Dendritic cell treated with granulocyte-macrophage colony-stimulating factor and Interleukin-4, amounts not matched to agents 40 ng/mL and 50 ng/mL, for 4 days (primary cell): ENCODE results near the gene KIAA0408.

Source experiments
- H3K27ac Mint-ChIP-seq: one replicate; pipeline ENCODE4 v1.8.0; 2022; ENCODE audit warnings: mild to moderate bottlenecking, mixed read lengths
- H3K27me3 Mint-ChIP-seq: one replicate; pipeline ENCODE4 v1.8.0; 2022; ENCODE audit warnings: mild to moderate bottlenecking, mixed read lengths
- H3K36me3 Mint-ChIP-seq: one replicate; pipeline ENCODE4 v1.8.0; 2022; ENCODE audit warnings: low read depth, mixed read lengths
- H3K4me1 Mint-ChIP-seq: one replicate; pipeline ENCODE4 v1.8.0; 2022; ENCODE audit warnings: low read depth, mixed read lengths
- H3K4me3 Mint-ChIP-seq: one replicate; pipeline ENCODE4 v1.8.0; 2022; ENCODE audit warnings: mild to moderate bottlenecking, moderate library complexity, mixed read lengths
- H3K9me3 Mint-ChIP-seq: one replicate; pipeline ENCODE4 v1.8.0; 2022; ENCODE audit warnings: mixed read lengths
- intact Hi-C: fragments of 100-400 bp; cut with micrococcal nuclease; formaldehyde crosslinking; loops from one replicate; pipeline ENCODE4 v1.15.0; 2022

The KIAA0408 gene

GRCh38 chr6:127475135-127475822, 16.1 kb upstream of the KIAA0408 start:
- Mint-ChIP-seq H3K27ac (no peak overlapping the region), H3K36me3 (no peaks in the 10 kb centered on the region), H3K27me3 (peaks cover 24% of the 10 kb centered on the region), H3K9me3 (peaks cover 7% of the 10 kb centered on the region), H3K4me1 (peaks cover 6% of the 10 kb centered on the region), H3K4me3 (peak overlapping the region; percentile 42)
- intact Hi-C loops: no loop called here

- Mint-ChIP-seq H3K27me3 (peaks cover 21% of the 10 kb centered on the region), H3K4me3 (no peak overlapping the region), H3K36me3 (no peaks in the 10 kb centered on the region), H3K27ac (no peak overlapping the region), H3K4me1 (peaks cover 6% of the 10 kb centered on the region), H3K9me3 (peaks cover 7% of the 10 kb centered on the region)
- intact Hi-C loops: no loop called here
Measured at GRCh38 chr6:127471379-127472255, 12.4 kb upstream of the KIAA0408 start.

- H3K27ac Mint-ChIP-seq: no peak overlapping the region
- H3K36me3 Mint-ChIP-seq: no peaks in the 10 kb centered on the region
- H3K27me3 Mint-ChIP-seq: peaks cover 4% of the 10 kb centered on the region
- intact Hi-C loops: loop anchor here (10.0 kb wide), 1 partner anchor 176 kb away; no protein-coding TSS in a partner anchor
- H3K4me3 Mint-ChIP-seq: no peak overlapping the region
- H3K9me3 Mint-ChIP-seq: no peaks in the 10 kb centered on the region
- peaks cover 6% of the 10 kb centered on the region for H3K4me1 Mint-ChIP-seq
Measured at GRCh38 chr6:127468936-127469335, 9.7 kb upstream of the KIAA0408 start.

DNA sequence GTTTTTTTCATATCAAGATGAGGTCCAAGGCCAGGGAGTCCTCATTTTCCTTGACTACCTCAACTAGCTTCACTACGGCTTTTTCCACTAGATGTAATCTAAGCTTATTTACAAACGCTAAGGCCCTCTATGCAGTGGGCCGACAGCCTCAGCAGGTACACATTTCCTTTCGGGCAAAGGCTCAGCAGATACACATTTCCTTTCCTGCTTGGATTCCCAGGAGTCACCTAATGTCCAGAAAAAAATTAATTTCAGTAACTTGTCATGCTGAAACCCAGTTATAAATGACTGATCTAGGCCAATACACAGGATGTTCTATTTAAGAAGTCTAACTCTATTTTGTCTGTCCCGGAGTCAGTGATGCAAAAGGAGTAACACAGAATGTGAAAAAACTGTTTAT, 7.2 kb upstream of the KIAA0408 start:
- Mint-ChIP-seq H3K4me1 (no peaks in the 10 kb centered on the region), H3K36me3 (no peaks in the 10 kb centered on the region), H3K27ac (no peak overlapping the region), H3K4me3 (no peak overlapping the region), H3K9me3 (no peaks in the 10 kb centered on the region), H3K27me3 (no peaks in the 10 kb centered on the region)
- intact Hi-C loops: loop anchor here (10.0 kb wide), 1 partner anchor 178 kb away; no protein-coding TSS in a partner anchor

- Mint-ChIP-seq H3K27ac (no peak overlapping the region), H3K4me3 (no peak overlapping the region), H3K36me3 (no peaks in the 10 kb centered on the region), H3K4me1 (no peaks in the 10 kb centered on the region), H3K27me3 (no peaks in the 10 kb centered on the region), H3K9me3 (no peaks in the 10 kb centered on the region)
- intact Hi-C loops: loop anchor here (1.0 to 10.0 kb wide), 3 partner anchors 74 to 180 kb away; no protein-coding TSS in a partner anchor
Measured at GRCh38 chr6:127464881-127465459, 5.8 kb upstream of the KIAA0408 start.

DNA sequence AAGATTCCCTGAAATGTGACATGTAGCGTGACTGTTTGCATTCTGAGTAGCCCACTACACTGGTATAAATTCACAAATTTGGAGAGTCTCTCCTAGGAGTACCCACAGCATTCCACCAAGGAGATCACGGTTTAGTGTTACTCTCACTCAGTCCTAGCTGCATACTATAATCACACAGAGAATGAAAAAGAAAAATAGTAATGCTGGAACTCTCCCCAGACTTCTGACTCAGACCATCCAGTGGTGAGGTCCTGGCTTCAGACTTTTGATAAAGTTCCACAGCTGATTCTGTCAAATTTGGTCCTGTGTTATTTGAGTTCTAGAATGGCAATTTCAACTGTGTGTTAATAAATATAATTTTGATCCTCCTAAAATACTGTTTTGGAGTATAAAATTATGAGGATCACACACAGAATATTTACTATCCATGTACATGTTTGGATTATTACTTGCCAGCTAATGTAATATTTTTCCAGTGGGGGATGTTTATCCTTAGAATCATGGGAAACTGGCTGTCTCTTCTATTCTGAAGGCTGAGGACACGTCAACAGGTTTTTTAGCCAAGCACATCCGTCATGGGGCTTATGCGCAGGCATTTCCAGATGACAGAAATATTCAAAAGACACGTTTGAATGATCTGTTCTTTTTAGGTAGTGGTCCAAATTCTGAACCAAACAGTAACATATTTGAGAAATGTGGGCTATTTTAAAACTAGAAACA, 5.1 kb upstream of the KIAA0408 start:
- no peak overlapping the region for H3K4me3 Mint-ChIP-seq
- no peak overlapping the region for H3K27ac Mint-ChIP-seq
- no peaks in the 10 kb centered on the region for H3K4me1 Mint-ChIP-seq
- H3K27me3 Mint-ChIP-seq: no peaks in the 10 kb centered on the region
- H3K36me3 Mint-ChIP-seq: no peaks in the 10 kb centered on the region
- H3K9me3 Mint-ChIP-seq: no peaks in the 10 kb centered on the region
- intact Hi-C loops: loop anchor here (2.0 to 10.0 kb wide), 2 partner anchors 162 to 180 kb away; no protein-coding TSS in a partner anchor

GRCh38 chr6:127463056-127463455, 3.9 kb upstream of the KIAA0408 start:
- Mint-ChIP-seq H3K27me3 (no peaks in the 10 kb centered on the region), H3K4me3 (no peak overlapping the region), H3K36me3 (no peaks in the 10 kb centered on the region), H3K4me1 (peaks cover 3% of the 10 kb centered on the region), H3K27ac (no peak overlapping the region), H3K9me3 (no peaks in the 10 kb centered on the region)
- intact Hi-C loops: loop anchor here (10.0 kb wide), 1 partner anchor 182 kb away; no protein-coding TSS in a partner anchor

GRCh38 chr6:127462376-127462775, 3.2 kb upstream of the KIAA0408 start:
- Mint-ChIP-seq H3K36me3 (no peaks in the 10 kb centered on the region), H3K27me3 (no peaks in the 10 kb centered on the region), H3K27ac (no peak overlapping the region), H3K9me3 (no peaks in the 10 kb centered on the region), H3K4me1 (peaks cover 10% of the 10 kb centered on the region), H3K4me3 (no peak overlapping the region)
- intact Hi-C loops: loop anchor here (10.0 kb wide), 1 partner anchor 182 kb away; no protein-coding TSS in a partner anchor

DNA sequence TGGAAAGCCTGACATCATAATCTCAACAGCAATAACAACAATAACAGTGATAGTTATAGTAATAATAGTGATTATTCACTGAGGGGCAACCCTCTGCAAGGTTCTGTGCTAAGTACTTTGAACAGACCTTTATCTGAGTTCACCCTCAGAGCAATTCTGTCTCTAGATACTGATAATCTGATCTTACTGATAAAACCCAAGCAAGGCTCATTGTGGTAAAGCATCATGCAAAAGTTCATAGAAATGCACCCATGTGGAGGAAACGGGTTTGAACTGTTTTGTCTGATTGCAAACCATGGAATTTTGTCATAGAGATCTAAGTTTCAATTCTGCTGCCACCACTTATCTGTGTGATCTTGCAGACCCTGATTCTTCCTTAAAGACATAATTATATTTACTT, 1.3 kb upstream of the KIAA0408 start:
- H3K4me3 Mint-ChIP-seq: no peak overlapping the region
- intact Hi-C loops: loop anchor here (10.0 kb wide), 1 partner anchor 184 kb away; no protein-coding TSS in a partner anchor
- H3K4me1 Mint-ChIP-seq: peaks cover 18% of the 10 kb centered on the region
- H3K27ac Mint-ChIP-seq: no peak overlapping the region
- H3K27me3 Mint-ChIP-seq: no peaks in the 10 kb centered on the region
- H3K9me3 Mint-ChIP-seq: no peaks in the 10 kb centered on the region
- no peaks in the 10 kb centered on the region for H3K36me3 Mint-ChIP-seq

- intact Hi-C loops: no loop called here
- Mint-ChIP-seq H3K36me3 (no peaks in the 10 kb centered on the region), H3K27ac (no peak overlapping the region), H3K4me1 (peaks cover 18% of the 10 kb centered on the region), H3K9me3 (no peaks in the 10 kb centered on the region), H3K4me3 (no peak overlapping the region), H3K27me3 (no peaks in the 10 kb centered on the region)
Measured at GRCh38 chr6:127458817-127459216, 372 bp downstream of the KIAA0408 start.

- Mint-ChIP-seq H3K27ac (no peak overlapping the region), H3K27me3 (no peaks in the 10 kb centered on the region)
- intact Hi-C loops: no loop called here
Measured at GRCh38 chr6:127458222-127458621, 967 bp downstream of the KIAA0408 start.

DNA sequence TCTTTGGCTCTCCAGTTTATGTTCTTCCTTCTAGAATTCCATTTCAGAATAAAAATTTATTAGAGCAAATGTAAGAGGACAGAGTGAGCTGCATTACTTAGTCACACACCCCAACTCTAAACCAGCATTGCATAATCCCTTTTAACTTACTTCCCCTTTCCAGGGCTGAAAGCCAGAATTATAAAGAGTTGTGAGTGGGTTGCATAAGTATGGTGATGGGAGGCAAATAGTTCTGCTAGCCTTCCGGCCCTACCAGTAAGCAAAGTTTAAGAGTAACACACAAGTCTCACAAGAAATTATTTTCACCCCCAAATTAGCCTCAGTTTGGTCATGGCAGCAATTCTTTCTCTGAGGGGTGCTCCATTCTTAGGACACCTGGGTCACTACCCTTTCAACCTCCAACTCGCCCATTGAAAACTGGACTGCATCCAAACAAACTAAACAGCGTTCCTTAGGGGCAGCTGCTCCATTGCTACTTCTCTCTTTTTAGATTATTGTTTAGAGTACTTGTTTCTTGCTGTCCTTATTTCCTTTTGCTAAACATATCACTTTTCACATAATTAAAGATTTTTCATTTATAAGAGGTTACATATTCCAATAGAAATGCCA, 1.6 kb downstream of the KIAA0408 start:
- Mint-ChIP-seq H3K4me1 (peaks cover 18% of the 10 kb centered on the region), H3K9me3 (no peaks in the 10 kb centered on the region), H3K27ac (no peak overlapping the region), H3K27me3 (no peaks in the 10 kb centered on the region), H3K4me3 (no peak overlapping the region), H3K36me3 (no peaks in the 10 kb centered on the region)
- intact Hi-C loops: no loop called here

More at GRCh38 chr6:127458222-127458621, 967 bp downstream of the KIAA0408 start:
- Mint-ChIP-seq H3K9me3 (no peaks in the 10 kb centered on the region), H3K36me3 (no peaks in the 10 kb centered on the region), H3K4me3 (no peak overlapping the region), H3K4me1 (peaks cover 18% of the 10 kb centered on the region)

DNA sequence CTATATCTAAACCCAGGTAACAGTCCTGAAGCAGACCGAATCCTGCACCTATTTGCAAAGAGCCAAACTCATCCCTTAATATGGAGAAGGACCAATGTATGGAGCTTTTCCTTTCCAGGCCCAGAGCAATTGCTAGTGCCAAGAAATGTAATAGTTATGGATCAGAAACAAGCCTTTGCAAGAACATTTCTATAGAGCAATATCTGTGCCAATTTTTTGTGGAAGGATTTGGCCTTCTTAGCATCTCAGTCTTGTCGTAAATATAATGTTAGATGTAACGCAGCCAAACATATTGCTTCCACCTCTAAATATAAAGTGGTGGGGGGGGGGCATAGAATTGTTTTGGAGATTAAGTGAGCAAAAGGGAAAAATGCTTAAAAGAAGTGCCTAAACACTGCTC, 2.7 kb downstream of the KIAA0408 start:
- no peak overlapping the region for H3K27ac Mint-ChIP-seq
- H3K4me3 Mint-ChIP-seq: no peak overlapping the region
- no peaks in the 10 kb centered on the region for H3K27me3 Mint-ChIP-seq
- intact Hi-C loops: no loop called here
- no peaks in the 10 kb centered on the region for H3K9me3 Mint-ChIP-seq
- peaks cover 18% of the 10 kb centered on the region for H3K4me1 Mint-ChIP-seq
- H3K36me3 Mint-ChIP-seq: no peaks in the 10 kb centered on the region
